ENCODE results near the gene CXCR3.

CXCR3 gene

DNA sequence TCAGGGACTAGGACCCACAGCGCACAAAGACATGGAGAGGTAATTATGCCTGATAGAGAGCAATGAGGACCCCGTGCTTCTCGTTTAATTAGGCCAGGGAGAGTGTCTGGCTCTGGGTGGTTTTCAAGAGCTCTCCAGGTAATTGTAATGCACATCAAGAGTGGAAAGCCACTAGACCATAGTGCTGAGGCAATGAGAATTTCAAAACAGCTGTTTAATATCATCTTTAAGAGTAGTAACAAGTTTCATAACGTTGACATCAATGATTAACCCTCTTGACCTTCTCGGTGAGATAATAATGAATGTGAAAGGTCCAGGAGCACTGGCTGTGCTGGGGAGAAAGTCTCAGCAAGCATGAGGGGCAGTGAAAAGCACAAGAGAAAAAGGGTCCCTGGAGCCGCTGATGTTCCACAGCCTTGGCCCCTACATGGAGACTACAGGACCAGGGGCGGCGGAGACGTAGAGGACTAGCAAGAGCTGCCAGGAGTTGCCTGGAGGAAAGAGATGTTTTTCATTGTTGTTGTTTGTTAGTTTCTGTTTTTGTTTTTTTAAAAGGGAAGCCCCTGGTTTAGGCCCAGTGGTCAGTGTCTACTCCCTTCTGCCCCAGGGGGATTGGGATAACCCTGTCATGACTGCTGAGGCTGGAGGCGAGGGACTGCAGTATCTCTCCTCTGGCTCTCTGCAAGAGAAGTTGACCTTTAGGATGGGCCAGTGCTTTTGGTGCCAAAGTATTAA is 14.8 kb upstream of the CXCR3 start:
- no peak for DNase-seq
- H3K27ac ChIP-seq, result no peak overlapping the region
- H3K4me3 ChIP-seq (ENCODE audit: low read depth, low read length), result no peak overlapping the region
- TF ChIP-seq, protein P1, sequence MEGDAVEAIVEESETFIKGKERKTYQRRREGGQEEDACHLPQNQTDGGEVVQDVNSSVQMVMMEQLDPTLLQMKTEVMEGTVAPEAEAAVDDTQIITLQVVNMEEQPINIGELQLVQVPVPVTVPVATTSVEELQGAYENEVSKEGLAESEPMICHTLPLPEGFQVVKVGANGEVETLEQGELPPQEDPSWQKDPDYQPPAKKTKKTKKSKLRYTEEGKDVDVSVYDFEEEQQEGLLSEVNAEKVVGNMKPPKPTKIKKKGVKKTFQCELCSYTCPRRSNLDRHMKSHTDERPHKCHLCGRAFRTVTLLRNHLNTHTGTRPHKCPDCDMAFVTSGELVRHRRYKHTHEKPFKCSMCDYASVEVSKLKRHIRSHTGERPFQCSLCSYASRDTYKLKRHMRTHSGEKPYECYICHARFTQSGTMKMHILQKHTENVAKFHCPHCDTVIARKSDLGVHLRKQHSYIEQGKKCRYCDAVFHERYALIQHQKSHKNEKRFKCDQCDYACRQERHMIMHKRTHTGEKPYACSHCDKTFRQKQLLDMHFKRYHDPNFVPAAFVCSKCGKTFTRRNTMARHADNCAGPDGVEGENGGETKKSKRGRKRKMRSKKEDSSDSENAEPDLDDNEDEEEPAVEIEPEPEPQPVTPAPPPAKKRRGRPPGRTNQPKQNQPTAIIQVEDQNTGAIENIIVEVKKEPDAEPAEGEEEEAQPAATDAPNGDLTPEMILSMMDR (IDR thresholded peaks at IDR 0.05; ENCODE audit: low read depth, low read length), result no peak
- H3K36me3 ChIP-seq, result no peaks in the 10 kb centered on the region
- H3K9me3 ChIP-seq (ENCODE audit: severe bottlenecking), result no peaks in the 10 kb centered on the region
- H3K27me3 ChIP-seq (ENCODE audit: insufficient read depth, low read depth, severe bottlenecking), result peaks cover 8% of the 10 kb centered on the region

DNA sequence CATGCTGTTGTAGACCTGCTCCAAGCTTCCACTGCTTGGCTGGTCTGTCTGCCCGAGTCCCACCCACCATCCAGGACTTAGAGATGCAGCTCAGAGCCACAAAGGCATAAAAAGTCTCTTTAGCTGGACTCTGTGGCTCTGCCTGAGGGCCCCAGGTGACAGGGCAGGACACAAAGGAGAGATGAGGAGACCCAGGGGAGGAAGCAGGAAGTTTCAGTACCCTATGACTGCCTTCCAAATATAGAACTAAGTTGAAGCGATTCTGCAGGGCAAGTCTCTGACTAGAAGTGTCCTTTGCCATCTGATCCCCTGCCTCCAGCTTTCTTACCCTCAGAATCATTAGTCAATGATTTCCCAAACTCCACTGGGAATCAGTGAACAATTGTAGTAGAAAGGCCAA is 11.2 kb upstream of the CXCR3 start:
- Histone ChIP-seq H3K27me3 (ENCODE audit: insufficient read depth, low read depth, severe bottlenecking) (peaks cover 14% of the 10 kb centered on the region), H3K4me3 (ENCODE audit: low read depth, low read length) (no peak overlapping the region), H3K36me3 (no peaks in the 10 kb centered on the region), H3K9me3 (ENCODE audit: severe bottlenecking) (no peaks in the 10 kb centered on the region), H3K27ac (no peak overlapping the region)
- DNase-seq, result no peak
- TF ChIP-seq, protein P1 (IDR thresholded peaks at IDR 0.05; ENCODE audit: low read depth, low read length), result no peak

- Histone ChIP-seq H3K9me3 (ENCODE audit: severe bottlenecking) (no peaks in the 10 kb centered on the region), H3K27me3 (ENCODE audit: insufficient read depth, low read depth, severe bottlenecking) (peaks cover 15% of the 10 kb centered on the region), H3K4me3 (ENCODE audit: low read depth, low read length) (no peak overlapping the region), H3K36me3 (no peaks in the 10 kb centered on the region), H3K27ac (no peak overlapping the region)
- TF ChIP-seq, protein P1 (IDR thresholded peaks at IDR 0.05; ENCODE audit: low read depth, low read length), result no peak
- DNase-seq, result no peak
Measured at GRCh38 chrX:71627588-71628404, 9.5 kb upstream of the CXCR3 start.

- TF ChIP-seq, protein P1 (IDR thresholded peaks at IDR 0.05; ENCODE audit: low read depth, low read length), result no peak
- no peak for DNase-seq
- H3K27ac ChIP-seq, result no peak overlapping the region
- H3K9me3 ChIP-seq (ENCODE audit: severe bottlenecking), result no peaks in the 10 kb centered on the region
- peaks cover 12% of the 10 kb centered on the region for H3K27me3 ChIP-seq (ENCODE audit: insufficient read depth, low read depth, severe bottlenecking)
- no peak overlapping the region for H3K4me3 ChIP-seq (ENCODE audit: low read depth, low read length)
- no peaks in the 10 kb centered on the region for H3K36me3 ChIP-seq
Measured at GRCh38 chrX:71626576-71626975, 8.3 kb upstream of the CXCR3 start.

- DNase-seq, result no peak
- TF ChIP-seq, protein P1 (IDR thresholded peaks at IDR 0.05; ENCODE audit: low read depth, low read length), result no peak
- Histone ChIP-seq H3K27me3 (ENCODE audit: insufficient read depth, low read depth, severe bottlenecking) (peaks cover 12% of the 10 kb centered on the region), H3K36me3 (no peaks in the 10 kb centered on the region), H3K27ac (no peak overlapping the region), H3K4me3 (ENCODE audit: low read depth, low read length) (no peak overlapping the region), H3K9me3 (ENCODE audit: severe bottlenecking) (no peaks in the 10 kb centered on the region)
Measured at GRCh38 chrX:71625471-71625870, 7.2 kb upstream of the CXCR3 start.

Measured in WERI-Rb-1 (cell line).